Uterus (tissue), 4 donors: ENCODE results near the gene NSRP1. TPM values are rescaled to one million over a fixed set of nuclear protein-coding genes. Genes with fewer than 3 reads are reported as not detected.
"Not testable (repeated sequence)": the region's sequence is repeated elsewhere in the genome, so short reads cannot be mapped to it uniquely, and the experiment has no call there.

Experiments used
- DNase-seq, 2 donors: peaks; one replicate each; pipeline ENCODE4 v3.0.0-alpha.2; 2019 to 2020
- H3K27ac ChIP-seq, 2 donors: fragments of 200-600 bp; sonication (generic); 1 replicate in 1 of 2; 2 replicates in 1 of 2; pipeline ENCODE4 v1.5.1; 2016 to 2018
- H3K27me3 ChIP-seq, 2 donors: fragments of 200-600 bp; sonication (generic); one replicate each; pipeline ENCODE4 v1.5.1; 2018 to 2019; ENCODE audit warnings: control low read depth in 1 of 2
- H3K36me3 ChIP-seq, 2 donors: fragments of 200-600 bp; sonication (generic); one replicate each; pipeline ENCODE4 v1.5.1; 2019; ENCODE audit warnings: control low read depth in 1 of 2
- H3K4me1 ChIP-seq, 2 donors: fragments of 200-600 bp; sonication (generic); one replicate each; pipeline ENCODE4 v1.5.1; 2018 to 2019; ENCODE audit warnings: control low read depth in 1 of 2
- H3K4me3 ChIP-seq, 2 donors: fragments of 200-600 bp; sonication (generic); 1 replicate in 1 of 2; 2 replicates in 1 of 2; pipeline ENCODE4 v1.5.1; 2018 to 2019; ENCODE audit warnings: mild to moderate bottlenecking in 1 of 2
- H3K9me3 ChIP-seq, 2 donors: fragments of 200-600 bp; sonication (generic); one replicate each; pipeline ENCODE4 v1.5.1; 2019; ENCODE audit warnings: control low read depth in 1 of 2
- CTCF ChIP-seq, 4 experiments: fragments of 200-600 bp in 2 of 4; fragments of 450-650 bp in 2 of 4; sonication (generic) in 2 of 4; IDR thresholded peaks; one replicate each; pipeline ENCODE4 v1.5.1; 2016 to 2019; ENCODE audit warnings: antibody characterized with exemption in 4 of 4, mild to moderate bottlenecking in 2 of 4, moderate library complexity in 1 of 4
- POLR2A ChIP-seq, 2 donors: fragments of 450-650 bp; IDR thresholded peaks; one replicate each; pipeline ENCODE4 v1.6.1; 2016; ENCODE audit warnings: antibody characterized with exemption in 2 of 2, mild to moderate bottlenecking in 1 of 2, moderate library complexity in 1 of 2
- intact Hi-C: fragments of 100-400 bp; cut with DNase I; formaldehyde crosslinking; loops from one replicate; pipeline ENCODE4 v1.15.1; 2023; ENCODE audit warnings: low total_unique reads
- total RNA-seq, 4 donors: library from RNA; depleted of rRNA in 3 of 4; stranded (reverse); fragments of >200 nt in 3 of 4; gene quantifications; one replicate each; pipeline versions ENCODE4 v1.1.0 to v1.2.4, GENCODE V29; 2014 to 2023
- donor health status: DM: yes; HTN: yes; CAD: no.

The NSRP1 gene
- total RNA-seq, 4 donors from 2014 or later, result 8.8 to 53.1 (median 26.8) TPM

- Histone ChIP-seq H3K27me3 (no peaks in the 10 kb centered on the region), H3K36me3 (no peaks in the 10 kb centered on the region), H3K4me3 (no peak overlapping the region), H3K27ac (no peak overlapping the region), H3K4me1 (no peaks in the 10 kb centered on the region), H3K9me3 (no peaks in the 10 kb centered on the region)
- TF ChIP-seq POLR2A (IDR thresholded peaks at IDR 0.05) (no peak), CTCF (IDR thresholded peaks at IDR 0.05) (no peak)
- no peak for DNase-seq
- intact Hi-C loops, result no loop called here
Observed at GRCh38 chr17:30137158-30137557, 20.5 kb downstream of the NSRP1 start.

GRCh38 chr17:30147860-30148259 lies 31.2 kb downstream of the NSRP1 start:
- H3K27me3 ChIP-seq, H3K36me3 ChIP-seq, H3K9me3 ChIP-seq, DNase-seq, H3K4me1 ChIP-seq, H3K4me3 ChIP-seq, intact Hi-C loops, H3K27ac ChIP-seq: not testable (repeated sequence)

GRCh38 chr17:30148376-30148775 lies 31.8 kb downstream of the NSRP1 start:
- TF ChIP-seq CTCF (IDR thresholded peaks at IDR 0.05) (no peak), POLR2A (IDR thresholded peaks at IDR 0.05) (no peak)
- Histone ChIP-seq H3K4me3 (no peak overlapping the region), H3K9me3 (no peaks in the 10 kb centered on the region), H3K27ac (no peak overlapping the region), H3K4me1 (no peaks in the 10 kb centered on the region), H3K36me3 (no peaks in the 10 kb centered on the region), H3K27me3 (no peaks in the 10 kb centered on the region)
- DNase-seq, result no peak
- intact Hi-C loops, result no loop called here

- no peak overlapping the region for H3K4me3 ChIP-seq
- no peaks in the 10 kb centered on the region for H3K27me3 ChIP-seq
- TF ChIP-seq CTCF (IDR thresholded peaks at IDR 0.05), result no peak
- no peak for TF ChIP-seq POLR2A (IDR thresholded peaks at IDR 0.05)
- no peaks in the 10 kb centered on the region for H3K4me1 ChIP-seq
- H3K36me3 ChIP-seq, result no peaks in the 10 kb centered on the region
- intact Hi-C loops, result no loop called here
- no peak for DNase-seq
- H3K9me3 ChIP-seq, result no peaks in the 10 kb centered on the region
- H3K27ac ChIP-seq, result no peak overlapping the region
Observed at GRCh38 chr17:30151471-30151870, 34.9 kb downstream of the NSRP1 start.

GRCh38 chr17:30153463-30153862 lies 36.8 kb downstream of the NSRP1 start:
- Histone ChIP-seq H3K4me1 (no peaks in the 10 kb centered on the region), H3K27me3 (no peaks in the 10 kb centered on the region), H3K4me3 (no peak overlapping the region), H3K9me3 (no peaks in the 10 kb centered on the region), H3K27ac (no peak overlapping the region), H3K36me3 (no peaks in the 10 kb centered on the region)
- no peak for TF ChIP-seq CTCF (IDR thresholded peaks at IDR 0.05)
- TF ChIP-seq POLR2A (IDR thresholded peaks at IDR 0.05), result no peak
- intact Hi-C loops, result no loop called here
- no peak for DNase-seq

GRCh38 chr17:30155389-30155788 lies 38.8 kb downstream of the NSRP1 start:
- no peak for DNase-seq

More at GRCh38 chr17:30155389-30155788, 38.8 kb downstream of the NSRP1 start:
- intact Hi-C loops, result no loop called here
- TF ChIP-seq POLR2A (IDR thresholded peaks at IDR 0.05), result no peak
- no peak for TF ChIP-seq CTCF (IDR thresholded peaks at IDR 0.05)
- no peak overlapping the region for H3K4me3 ChIP-seq
- no peaks in the 10 kb centered on the region for H3K36me3 ChIP-seq
- H3K27me3 ChIP-seq, result no peaks in the 10 kb centered on the region
- no peaks in the 10 kb centered on the region for H3K9me3 ChIP-seq
- no peaks in the 10 kb centered on the region for H3K4me1 ChIP-seq
- H3K27ac ChIP-seq, result no peak overlapping the region
